ENCODE results near the gene FAM124A.

FAM124A gene

GRCh38 chr13:51220706-51221105 is 1.5 kb upstream of the FAM124A start:
- DNase-seq (ENCODE audit: low read depth), result no peak

- no peak for DNase-seq (ENCODE audit: low read depth)
Observed at GRCh38 chr13:51221108-51221507, 1.1 kb upstream of the FAM124A start.

GRCh38 chr13:51221674-51222036 is 543 bp upstream of the FAM124A start:
- no peak for DNase-seq (ENCODE audit: low read depth)

GRCh38 chr13:51222686-51223559 is 725 bp downstream of the FAM124A start:
- DNase-seq (ENCODE audit: low read depth), result no peak

GRCh38 chr13:51223560-51224270 is 1.5 kb downstream of the FAM124A start:
- DNase-seq (ENCODE audit: low read depth), result no peak

GRCh38 chr13:51225029-51225428 is 2.8 kb downstream of the FAM124A start:
- DNase-seq (ENCODE audit: low read depth), result no peak

GRCh38 chr13:51227404-51227803 is 5.2 kb downstream of the FAM124A start:
- no peak for DNase-seq (ENCODE audit: low read depth)

- DNase-seq (ENCODE audit: low read depth), result no peak
Observed at GRCh38 chr13:51229101-51229719, 7.0 kb downstream of the FAM124A start.

- no peak for DNase-seq (ENCODE audit: low read depth)
Observed at GRCh38 chr13:51229731-51230130, 7.5 kb downstream of the FAM124A start.

- DNase-seq (ENCODE audit: low read depth), result no peak
Observed at GRCh38 chr13:51230477-51231105, 8.4 kb downstream of the FAM124A start.

- no peak for DNase-seq (ENCODE audit: low read depth)
Observed at GRCh38 chr13:51231456-51231855, 9.3 kb downstream of the FAM124A start.

GRCh38 chr13:51232328-51232727 is 10.1 kb downstream of the FAM124A start:
- no peak for DNase-seq (ENCODE audit: low read depth)

GRCh38 chr13:51233117-51233826 is 11.1 kb downstream of the FAM124A start:
- DNase-seq (ENCODE audit: low read depth), result no peak

- no peak for DNase-seq (ENCODE audit: low read depth)
Observed at GRCh38 chr13:51234676-51235075, 12.5 kb downstream of the FAM124A start.

GRCh38 chr13:51235186-51235585 is 13.0 kb downstream of the FAM124A start:
- no peak for DNase-seq (ENCODE audit: low read depth)

- DNase-seq (ENCODE audit: low read depth), result no peak
Observed at GRCh38 chr13:51235756-51236490, 13.7 kb downstream of the FAM124A start.

- DNase-seq (ENCODE audit: low read depth), result no peak
Observed at GRCh38 chr13:51236491-51236792, 14.2 kb downstream of the FAM124A start.

GRCh38 chr13:51237386-51237785 is 15.2 kb downstream of the FAM124A start:
- no peak for DNase-seq (ENCODE audit: low read depth)

- DNase-seq (ENCODE audit: low read depth), result no peak
Observed at GRCh38 chr13:51237887-51238286, 15.7 kb downstream of the FAM124A start.

- no peak for DNase-seq (ENCODE audit: low read depth)
Observed at GRCh38 chr13:51240178-51240577, 18.0 kb downstream of the FAM124A start.

GRCh38 chr13:51240958-51241357 is 18.8 kb downstream of the FAM124A start:
- DNase-seq (ENCODE audit: low read depth), result no peak
